Tibial nerve (tissue), 3 donors: Measurements from ENCODE around the gene ZFP92.

Source experiments
- POLR2A ChIP-seq, 2 donors: fragments of 450-650 bp; IDR thresholded peaks; one replicate each; pipeline ENCODE4 v1.6.1; 2017; ENCODE audit warnings: antibody characterized with exemption in 2 of 2, mild to moderate bottlenecking in 2 of 2, moderate library complexity in 2 of 2
- TF ChIP-seq, protein P1 (sequence below), 5 experiments: fragments of 200-600 bp in 3 of 5; fragments of 450-650 bp in 2 of 5; sonication (generic) in 3 of 5; IDR thresholded peaks; one replicate each; pipeline ENCODE4 v1.5.1; 2016 to 2019; ENCODE audit warnings: antibody characterized with exemption in 5 of 5, mild to moderate bottlenecking in 3 of 5, moderate library complexity in 2 of 5

DNA sequence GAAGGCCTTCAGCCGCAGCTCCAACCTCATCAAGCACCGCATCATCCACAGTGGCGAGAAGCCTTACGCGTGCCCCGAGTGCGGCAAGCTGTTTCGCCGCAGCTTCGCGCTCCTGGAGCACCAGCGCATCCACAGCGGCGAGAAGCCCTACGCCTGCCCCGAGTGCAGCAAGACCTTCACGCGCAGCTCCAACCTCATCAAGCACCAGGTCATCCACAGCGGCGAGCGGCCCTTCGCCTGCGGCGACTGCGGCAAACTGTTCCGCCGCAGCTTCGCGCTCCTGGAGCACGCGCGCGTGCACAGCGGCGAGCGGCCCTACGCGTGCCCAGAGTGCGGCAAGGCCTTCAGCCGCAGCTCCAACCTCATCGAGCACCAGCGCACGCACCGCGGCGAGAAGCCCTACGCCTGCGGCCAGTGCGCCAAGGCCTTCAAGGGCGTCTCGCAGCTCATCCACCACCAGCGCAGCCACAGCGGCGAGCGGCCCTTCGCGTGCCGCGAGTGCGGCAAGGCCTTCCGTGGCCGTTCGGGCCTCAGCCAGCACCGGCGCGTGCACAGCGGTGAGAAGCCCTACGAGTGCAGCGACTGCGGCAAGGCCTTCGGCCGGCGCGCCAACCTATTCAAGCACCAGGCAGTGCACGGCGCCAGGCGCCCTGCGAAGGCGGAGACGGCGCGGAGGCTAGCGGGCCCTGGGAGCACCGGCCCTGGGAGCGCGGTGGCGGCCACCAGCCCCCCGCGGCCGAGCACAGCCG, 9.8 kb downstream of the ZFP92 start:
- no peak for TF ChIP-seq POLR2A (IDR thresholded peaks at IDR 0.05)
- TF ChIP-seq, protein P1, sequence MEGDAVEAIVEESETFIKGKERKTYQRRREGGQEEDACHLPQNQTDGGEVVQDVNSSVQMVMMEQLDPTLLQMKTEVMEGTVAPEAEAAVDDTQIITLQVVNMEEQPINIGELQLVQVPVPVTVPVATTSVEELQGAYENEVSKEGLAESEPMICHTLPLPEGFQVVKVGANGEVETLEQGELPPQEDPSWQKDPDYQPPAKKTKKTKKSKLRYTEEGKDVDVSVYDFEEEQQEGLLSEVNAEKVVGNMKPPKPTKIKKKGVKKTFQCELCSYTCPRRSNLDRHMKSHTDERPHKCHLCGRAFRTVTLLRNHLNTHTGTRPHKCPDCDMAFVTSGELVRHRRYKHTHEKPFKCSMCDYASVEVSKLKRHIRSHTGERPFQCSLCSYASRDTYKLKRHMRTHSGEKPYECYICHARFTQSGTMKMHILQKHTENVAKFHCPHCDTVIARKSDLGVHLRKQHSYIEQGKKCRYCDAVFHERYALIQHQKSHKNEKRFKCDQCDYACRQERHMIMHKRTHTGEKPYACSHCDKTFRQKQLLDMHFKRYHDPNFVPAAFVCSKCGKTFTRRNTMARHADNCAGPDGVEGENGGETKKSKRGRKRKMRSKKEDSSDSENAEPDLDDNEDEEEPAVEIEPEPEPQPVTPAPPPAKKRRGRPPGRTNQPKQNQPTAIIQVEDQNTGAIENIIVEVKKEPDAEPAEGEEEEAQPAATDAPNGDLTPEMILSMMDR (IDR thresholded peaks at IDR 0.05): no peak
